A549 (cell line): ENCODE data around the gene CADM2. TPM values are rescaled to one million over a fixed set of nuclear protein-coding genes. Genes with fewer than 3 reads are reported as not detected.

ENCODE experiments used
- ATAC-seq, 2 experiments: fragments of 200-7000 bp in 1 of 2; fragments of >200 bp in 1 of 2; cut with Nextera tagmentation in 1 of 2; cut with Tn5 transposase in 1 of 2; 3 replicates each; pipeline versions ENCODE4 v1.8.0 to v1.9.1; 2018 to 2020; ENCODE audit warnings: mild to moderate bottlenecking in 1 of 2, moderate library complexity in 1 of 2
- CTCF ChIA-PET: fragments of 300-600 bp; sonication (Branson Sonifier 250); formaldehyde crosslinking; extraction: SDS; loops from one replicate; lab custom pipeline; 2021; ENCODE audit warnings: antibody characterized with exemption, inconsistent platforms; lab: Yijun Ruan, JAX
- POLR2A ChIA-PET: fragments of 350-600 bp; formaldehyde crosslinking; extraction: SDS; loops from one replicate; lab custom pipeline; 2021; ENCODE audit warnings: antibody characterized with exemption, inconsistent platforms; lab: Yijun Ruan, JAX
- DNase-seq, 2 experiments: peaks; one replicate each; pipeline versions ENCODE4 v3.0.0 to v3.0.0-alpha.2; 2011 to 2016; ENCODE audit warnings: low read depth in 1 of 2, low spot score in 1 of 2
- FAIRE-seq: peaks from 2 replicates; lab custom pipeline; 2011; peaks lifted over from hg19 to GRCh38; lab: Jason Lieb, UNC
- H3K27ac ChIP-seq, 2 experiments: fragments of >200 bp; sonication (Bioruptor Twin); formaldehyde crosslinking; 3 replicates each; pipeline ENCODE4 v1.5.1; 2016 to 2017
- H3K4me1 ChIP-seq: fragments of >200 bp; sonication (Bioruptor Twin); formaldehyde crosslinking; 3 replicates; pipeline ENCODE4 v1.6.1; 2016
- H3K4me2 ChIP-seq: fragments of >200 bp; sonication (Bioruptor Twin); formaldehyde crosslinking; 3 replicates; pipeline ENCODE4 v1.6.1; 2016
- H3K4me3 ChIP-seq: fragments of >200 bp; sonication (Bioruptor Twin); formaldehyde crosslinking; 3 replicates; pipeline ENCODE4 v1.5.1; 2016
- H3K9me3 ChIP-seq: fragments of >200 bp; sonication (Bioruptor Twin); formaldehyde crosslinking; 3 replicates; pipeline ENCODE4 v1.6.1; 2016
- ATOH8 ChIP-seq: fragments of 250-450 bp; sonication (Bioruptor Pico); IDR thresholded peaks from 2 replicates; pipeline ENCODE4 v1.5.0; 2020; ENCODE audit warnings: low read depth, mild to moderate bottlenecking, moderate library complexity
- EHF ChIP-seq: fragments of 250-450 bp; sonication (Bioruptor Pico); IDR thresholded peaks from 2 replicates; pipeline ENCODE4 v1.5.0; 2020; ENCODE audit warnings: mild to moderate bottlenecking
- EHMT2 ChIP-seq: fragments of 200-600 bp; sonication (generic); IDR thresholded peaks from 2 replicates; pipeline ENCODE4 v1.6.1; 2016; ENCODE audit warnings: antibody characterized with exemption, low read depth, mild to moderate bottlenecking, moderate library complexity
- ESRRA ChIP-seq: fragments of 150-350 bp; IDR thresholded peaks from 2 replicates; pipeline ENCODE4 v1.6.1; 2014; ENCODE audit warnings: mild to moderate bottlenecking, low read length, borderline replicate concordance
- FOSL2 ChIP-seq, 2 experiments: fragments of 450-650 bp in 1 of 2; fragments of >200 bp in 1 of 2; sonication (Bioruptor Twin) in 1 of 2; formaldehyde crosslinking; IDR thresholded peaks; 2 replicates each; pipeline versions ENCODE4 v1.5.0 to v1.6.1; 2016 to 2020; ENCODE audit warnings: mild to moderate bottlenecking in 1 of 2, moderate library complexity in 1 of 2
- HOXB13 ChIP-seq: fragments of 250-450 bp; sonication (Bioruptor Pico); IDR thresholded peaks from 2 replicates; pipeline ENCODE4 v1.5.0; 2020; ENCODE audit warnings: low read depth, mild to moderate bottlenecking, moderate library complexity
- JUNB ChIP-seq: fragments of >200 bp; sonication (Bioruptor Twin); formaldehyde crosslinking; IDR thresholded peaks from 2 replicates; pipeline ENCODE4 v1.6.1; 2016
- KDM5A ChIP-seq: fragments of 200-600 bp; sonication (generic); IDR thresholded peaks from 2 replicates; pipeline ENCODE4 v1.6.1; 2016; ENCODE audit warnings: antibody characterized with exemption, mild to moderate bottlenecking
- MAFK ChIP-seq: fragments of 450-650 bp; IDR thresholded peaks from 2 replicates; pipeline ENCODE4 v1.6.1; 2014; ENCODE audit not compliant: partially characterized antibody
- MAX ChIP-seq: IDR thresholded peaks from 2 replicates; pipeline ENCODE4 v1.6.1; 2012
- NR3C1 ChIP-seq: fragments of >200 bp; sonication (Bioruptor Twin); formaldehyde crosslinking; IDR thresholded peaks from 3 replicates; pipeline ENCODE4 v1.6.1; 2017
- PBX3 ChIP-seq: IDR thresholded peaks from 2 replicates; pipeline ENCODE4 v1.6.1; 2012
- POLR2A ChIP-seq: IDR thresholded peaks from 2 replicates; pipeline ENCODE4 v1.6.1; 2012; ENCODE audit warnings: mild to moderate bottlenecking, low read length
- RFX5 ChIP-seq: fragments of 450-650 bp; IDR thresholded peaks from 2 replicates; pipeline ENCODE4 v1.7.1; 2014; ENCODE audit warnings: antibody characterized with exemption, mild to moderate bottlenecking, moderate library complexity
- RNF2 ChIP-seq: fragments of 200-600 bp; sonication (generic); IDR thresholded peaks from 2 replicates; pipeline ENCODE4 v1.6.1; 2016; ENCODE audit warnings: low read depth, mild to moderate bottlenecking, antibody characterized with exemption, moderate library complexity, borderline replicate concordance
- SMC3 ChIP-seq: fragments of >200 bp; sonication (Bioruptor Twin); formaldehyde crosslinking; IDR thresholded peaks from 3 replicates; pipeline ENCODE4 v1.6.1; 2018; ENCODE audit warnings: inconsistent platforms
- SREBF2 ChIP-seq: fragments of 450-650 bp; IDR thresholded peaks from 2 replicates; pipeline ENCODE4 v1.6.1; 2014; ENCODE audit warnings: mild to moderate bottlenecking, moderate library complexity
- ZC3H11A ChIP-seq: fragments of 450-650 bp; IDR thresholded peaks from 2 replicates; pipeline ENCODE4 v1.6.1; 2014; ENCODE audit warnings: antibody characterized with exemption, mild to moderate bottlenecking
- ZSCAN20 ChIP-seq: fragments of 250-450 bp; sonication (Bioruptor Pico); IDR thresholded peaks from 2 replicates; pipeline ENCODE4 v1.8.0; 2022; ENCODE audit warnings: mild to moderate bottlenecking, moderate library complexity
- WGBS: methylation state at CpG from one replicate; pipeline ENCODE4 v1.1.6; 2017; ENCODE audit errors: missing lambda C conversion rate; 5-methylcytosine and 5-hydroxymethylcytosine counted together
- polyA plus RNA-seq, 4 experiments: library from polyadenylated mRNA; depleted of rRNA in 3 of 4; stranded (reverse); fragments of >200 nt; fragmentation: RNase III in 1 of 4; extraction: RNeasy Plus Mini Kit Qiagen cat#74134 plus additional on column Dnase treatment in 1 of 4; gene quantifications; 2 replicates in 3 of 4; 3 replicates in 1 of 4; pipeline ENCODE4 v1.2.3, GENCODE V29; 2011 to 2017
- TF ChIP-seq, protein P1 (sequence below): fragments of >200 bp; sonication (Bioruptor Twin); formaldehyde crosslinking; IDR thresholded peaks from 3 replicates; pipeline ENCODE4 v1.5.1; 2016
- TF ChIP-seq, protein P2 (sequence below): fragments of 200-600 bp; sonication (generic); IDR thresholded peaks from 2 replicates; pipeline ENCODE4 v1.6.1; 2016; ENCODE audit warnings: antibody characterized with exemption, mild to moderate bottlenecking, moderate library complexity
- TF ChIP-seq, protein P3 (sequence below): fragments of 250-450 bp; sonication (Bioruptor Pico); IDR thresholded peaks from 2 replicates; pipeline ENCODE4 v1.5.0; 2021; ENCODE audit warnings: mild to moderate bottlenecking, moderate library complexity, borderline replicate concordance

Gene CADM2
- polyA plus RNA-seq, 2 of the 4 experiments (the other 2 are of a cell fraction): 0.05 to 0.71 TPM

DNA sequence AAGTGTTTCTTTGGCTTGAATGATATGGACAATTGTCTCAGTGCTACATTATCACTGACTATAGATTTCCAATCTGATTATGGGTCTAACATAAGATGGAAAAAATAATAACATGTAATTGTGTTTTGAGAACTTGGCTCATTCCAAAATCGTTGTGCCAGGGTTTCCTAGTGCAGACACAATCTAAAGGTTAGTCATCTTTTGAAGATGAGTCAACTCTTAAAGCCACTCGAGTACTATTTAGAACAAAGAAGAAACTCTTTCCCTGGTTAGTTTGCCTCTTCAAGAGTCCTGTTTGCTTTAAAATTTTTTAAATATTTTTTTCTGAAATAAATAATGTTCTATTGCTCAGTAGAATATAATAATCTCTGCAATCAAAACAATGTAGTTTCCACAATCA is 301.0 kb downstream of the CADM2 start (continued):
- TF ChIP-seq ATOH8: no peak
- TF ChIP-seq JUNB: no peak
- TF ChIP-seq ESRRA: no peak
- no peak for TF ChIP-seq FOSL2 (IDR thresholded peaks at IDR 0.05)
- no peak for TF ChIP-seq FOSL2 (CRISPR knock-in tag; IDR thresholded peaks at IDR 0.05)
- TF ChIP-seq ZSCAN20 (CRISPR knock-in tag): no peak
- no peak for TF ChIP-seq HOXB13 (CRISPR knock-in tag)
- TF ChIP-seq RNF2: no peak

- Histone ChIP-seq H3K4me1 (no peaks in the 10 kb centered on the region), H3K4me3 (no peak overlapping the region), H3K27ac (no peak overlapping the region), H3K9me3 (no peaks in the 10 kb centered on the region), H3K4me2 (no peak overlapping the region)
- ChIA-PET POLR2A (no interaction called here), CTCF (no interaction called here)
- no peak for ATAC-seq
- no peak for FAIRE-seq
- no peak for DNase-seq
- TF ChIP-seq PBX3: no peak
- no peak for TF ChIP-seq MAX
- TF ChIP-seq EHF (CRISPR knock-in tag): no peak
- TF ChIP-seq ATOH8: no peak
- TF ChIP-seq, protein P1, sequence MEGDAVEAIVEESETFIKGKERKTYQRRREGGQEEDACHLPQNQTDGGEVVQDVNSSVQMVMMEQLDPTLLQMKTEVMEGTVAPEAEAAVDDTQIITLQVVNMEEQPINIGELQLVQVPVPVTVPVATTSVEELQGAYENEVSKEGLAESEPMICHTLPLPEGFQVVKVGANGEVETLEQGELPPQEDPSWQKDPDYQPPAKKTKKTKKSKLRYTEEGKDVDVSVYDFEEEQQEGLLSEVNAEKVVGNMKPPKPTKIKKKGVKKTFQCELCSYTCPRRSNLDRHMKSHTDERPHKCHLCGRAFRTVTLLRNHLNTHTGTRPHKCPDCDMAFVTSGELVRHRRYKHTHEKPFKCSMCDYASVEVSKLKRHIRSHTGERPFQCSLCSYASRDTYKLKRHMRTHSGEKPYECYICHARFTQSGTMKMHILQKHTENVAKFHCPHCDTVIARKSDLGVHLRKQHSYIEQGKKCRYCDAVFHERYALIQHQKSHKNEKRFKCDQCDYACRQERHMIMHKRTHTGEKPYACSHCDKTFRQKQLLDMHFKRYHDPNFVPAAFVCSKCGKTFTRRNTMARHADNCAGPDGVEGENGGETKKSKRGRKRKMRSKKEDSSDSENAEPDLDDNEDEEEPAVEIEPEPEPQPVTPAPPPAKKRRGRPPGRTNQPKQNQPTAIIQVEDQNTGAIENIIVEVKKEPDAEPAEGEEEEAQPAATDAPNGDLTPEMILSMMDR: no peak
- no peak for TF ChIP-seq SREBF2
- TF ChIP-seq, protein P2, sequence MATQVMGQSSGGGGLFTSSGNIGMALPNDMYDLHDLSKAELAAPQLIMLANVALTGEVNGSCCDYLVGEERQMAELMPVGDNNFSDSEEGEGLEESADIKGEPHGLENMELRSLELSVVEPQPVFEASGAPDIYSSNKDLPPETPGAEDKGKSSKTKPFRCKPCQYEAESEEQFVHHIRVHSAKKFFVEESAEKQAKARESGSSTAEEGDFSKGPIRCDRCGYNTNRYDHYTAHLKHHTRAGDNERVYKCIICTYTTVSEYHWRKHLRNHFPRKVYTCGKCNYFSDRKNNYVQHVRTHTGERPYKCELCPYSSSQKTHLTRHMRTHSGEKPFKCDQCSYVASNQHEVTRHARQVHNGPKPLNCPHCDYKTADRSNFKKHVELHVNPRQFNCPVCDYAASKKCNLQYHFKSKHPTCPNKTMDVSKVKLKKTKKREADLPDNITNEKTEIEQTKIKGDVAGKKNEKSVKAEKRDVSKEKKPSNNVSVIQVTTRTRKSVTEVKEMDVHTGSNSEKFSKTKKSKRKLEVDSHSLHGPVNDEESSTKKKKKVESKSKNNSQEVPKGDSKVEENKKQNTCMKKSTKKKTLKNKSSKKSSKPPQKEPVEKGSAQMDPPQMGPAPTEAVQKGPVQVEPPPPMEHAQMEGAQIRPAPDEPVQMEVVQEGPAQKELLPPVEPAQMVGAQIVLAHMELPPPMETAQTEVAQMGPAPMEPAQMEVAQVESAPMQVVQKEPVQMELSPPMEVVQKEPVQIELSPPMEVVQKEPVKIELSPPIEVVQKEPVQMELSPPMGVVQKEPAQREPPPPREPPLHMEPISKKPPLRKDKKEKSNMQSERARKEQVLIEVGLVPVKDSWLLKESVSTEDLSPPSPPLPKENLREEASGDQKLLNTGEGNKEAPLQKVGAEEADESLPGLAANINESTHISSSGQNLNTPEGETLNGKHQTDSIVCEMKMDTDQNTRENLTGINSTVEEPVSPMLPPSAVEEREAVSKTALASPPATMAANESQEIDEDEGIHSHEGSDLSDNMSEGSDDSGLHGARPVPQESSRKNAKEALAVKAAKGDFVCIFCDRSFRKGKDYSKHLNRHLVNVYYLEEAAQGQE: no peak
- TF ChIP-seq KDM5A: no peak
- TF ChIP-seq POLR2A: no peak
- no peak for TF ChIP-seq ZC3H11A
- no peak for TF ChIP-seq SMC3
- no peak for TF ChIP-seq NR3C1
- TF ChIP-seq, protein P3, sequence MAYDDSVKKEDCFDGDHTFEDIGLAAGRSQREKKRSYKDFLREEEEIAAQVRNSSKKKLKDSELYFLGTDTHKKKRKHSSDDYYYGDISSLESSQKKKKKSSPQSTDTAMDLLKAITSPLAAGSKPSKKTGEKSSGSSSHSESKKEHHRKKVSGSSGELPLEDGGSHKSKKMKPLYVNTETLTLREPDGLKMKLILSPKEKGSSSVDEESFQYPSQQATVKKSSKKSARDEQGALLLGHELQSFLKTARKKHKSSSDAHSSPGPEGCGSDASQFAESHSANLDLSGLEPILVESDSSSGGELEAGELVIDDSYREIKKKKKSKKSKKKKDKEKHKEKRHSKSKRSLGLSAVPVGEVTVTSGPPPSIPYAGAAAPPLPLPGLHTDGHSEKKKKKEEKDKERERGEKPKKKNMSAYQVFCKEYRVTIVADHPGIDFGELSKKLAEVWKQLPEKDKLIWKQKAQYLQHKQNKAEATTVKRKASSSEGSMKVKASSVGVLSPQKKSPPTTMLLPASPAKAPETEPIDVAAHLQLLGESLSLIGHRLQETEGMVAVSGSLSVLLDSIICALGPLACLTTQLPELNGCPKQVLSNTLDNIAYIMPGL: no peak
- no peak for TF ChIP-seq RFX5
- TF ChIP-seq MAFK: no peak
- TF ChIP-seq ZSCAN20 (CRISPR knock-in tag): no peak
- no peak for TF ChIP-seq EHMT2
- 8% methylated on average over 1 of the region's 1 CpG for WGBS
These were observed 305.6 kb downstream of the CADM2 start for GRCh38 chr3:85264381-85264780.
